ENCODE measurements around the gene GAP43.
A peak's percentile ranks its signal among the peaks of the same experiment; 100 is the strongest.
"Not testable (repeated sequence)": the region's sequence is repeated elsewhere in the genome, so short reads cannot be mapped to it uniquely, and the experiment has no call there.

GAP43 gene

GRCh38 chr3:115698851-115699591, 75.7 kb downstream of the GAP43 start:
- peak; percentile 86 for DNase-seq (ENCODE audit: low spot score)

GRCh38 chr3:115699706-115700105, 76.4 kb downstream of the GAP43 start:
- DNase-seq (ENCODE audit: low spot score): no peak

GRCh38 chr3:115702598-115702997, 79.3 kb downstream of the GAP43 start:
- DNase-seq (ENCODE audit: low spot score): no peak

- DNase-seq (ENCODE audit: low spot score): no peak
Measured at GRCh38 chr3:115704661-115705338, 81.5 kb downstream of the GAP43 start.

GRCh38 chr3:115706311-115706829, 83.1 kb downstream of the GAP43 start:
- no peak for DNase-seq (ENCODE audit: low spot score)

- no peak for DNase-seq (ENCODE audit: low spot score)
Measured at GRCh38 chr3:115708540-115708939, 85.2 kb downstream of the GAP43 start.

GRCh38 chr3:115709093-115709492, 85.8 kb downstream of the GAP43 start:
- DNase-seq (ENCODE audit: low spot score): no peak

- DNase-seq (ENCODE audit: low spot score): no peak
Measured at GRCh38 chr3:115709931-115710330, 86.6 kb downstream of the GAP43 start.

GRCh38 chr3:115710799-115711198, 87.5 kb downstream of the GAP43 start:
- DNase-seq (ENCODE audit: low spot score): no peak

- DNase-seq (ENCODE audit: low spot score): no peak
Measured at GRCh38 chr3:115712871-115713270, 89.6 kb downstream of the GAP43 start.

GRCh38 chr3:115713284-115713683, 90.0 kb downstream of the GAP43 start:
- DNase-seq (ENCODE audit: low spot score): peak; percentile 98

GRCh38 chr3:115715241-115715745, 92.0 kb downstream of the GAP43 start:
- DNase-seq (ENCODE audit: low spot score): no peak

GRCh38 chr3:115720983-115721382, 97.7 kb downstream of the GAP43 start:
- no peak for DNase-seq (ENCODE audit: low spot score)

GRCh38 chr3:115725800-115726199, 102.5 kb downstream of the GAP43 start:
- DNase-seq (ENCODE audit: low spot score): no peak

GRCh38 chr3:115727135-115727534, 103.8 kb downstream of the GAP43 start:
- DNase-seq (ENCODE audit: low spot score): no peak

GRCh38 chr3:115728013-115728412, 104.7 kb downstream of the GAP43 start:
- DNase-seq (ENCODE audit: low spot score): no peak

GRCh38 chr3:115736341-115736740, 113.0 kb downstream of the GAP43 start:
- not testable (repeated sequence) for DNase-seq (ENCODE audit: low spot score)

GRCh38 chr3:115741650-115742049, 118.3 kb downstream of the GAP43 start:
- no peak for DNase-seq (ENCODE audit: low spot score)

GRCh38 chr3:115744516-115744915, 121.2 kb downstream of the GAP43 start:
- DNase-seq (ENCODE audit: low spot score): not testable (repeated sequence)

GRCh38 chr3:115752978-115753377, 129.7 kb downstream of the GAP43 start:
- not testable (repeated sequence) for DNase-seq (ENCODE audit: low spot score)

- DNase-seq (ENCODE audit: low spot score): no peak
Measured at GRCh38 chr3:115758076-115758763, 134.9 kb downstream of the GAP43 start.

- DNase-seq (ENCODE audit: low spot score): no peak
Measured at GRCh38 chr3:115760716-115761115, 137.4 kb downstream of the GAP43 start.

All from SK-N-DZ (cell line).